Measurements from ENCODE around the gene LAMA2. TPM values are rescaled to one million over a fixed set of nuclear protein-coding genes. Genes with fewer than 3 reads are reported as not detected.

Gene LAMA2
- total RNA-seq, 6 experiments from 2014 or later = 2.9 to 12.1 (median 6.2) TPM

DNA sequence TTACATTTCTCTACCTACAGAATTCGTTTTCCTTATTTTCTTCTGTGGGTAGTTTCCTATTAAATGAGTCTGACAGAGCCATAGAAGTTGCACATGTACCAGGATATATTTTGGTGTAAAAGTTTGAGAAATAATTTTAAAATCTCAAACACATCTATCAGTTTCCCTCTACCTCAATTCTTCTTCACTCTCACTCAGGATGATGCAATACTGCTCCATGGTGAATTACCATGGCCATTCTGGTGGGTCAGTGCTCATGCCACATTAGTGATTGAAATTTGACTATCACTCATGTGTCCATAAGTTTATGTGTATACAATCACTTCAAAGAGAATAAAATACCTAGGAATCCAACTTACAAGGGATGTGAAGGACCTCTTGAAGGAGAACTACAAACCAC is 675.3 kb downstream of the LAMA2 start:
- TF ChIP-seq POLR2A (IDR thresholded peaks at IDR 0.05) = no peak
- TF ChIP-seq, protein P1, sequence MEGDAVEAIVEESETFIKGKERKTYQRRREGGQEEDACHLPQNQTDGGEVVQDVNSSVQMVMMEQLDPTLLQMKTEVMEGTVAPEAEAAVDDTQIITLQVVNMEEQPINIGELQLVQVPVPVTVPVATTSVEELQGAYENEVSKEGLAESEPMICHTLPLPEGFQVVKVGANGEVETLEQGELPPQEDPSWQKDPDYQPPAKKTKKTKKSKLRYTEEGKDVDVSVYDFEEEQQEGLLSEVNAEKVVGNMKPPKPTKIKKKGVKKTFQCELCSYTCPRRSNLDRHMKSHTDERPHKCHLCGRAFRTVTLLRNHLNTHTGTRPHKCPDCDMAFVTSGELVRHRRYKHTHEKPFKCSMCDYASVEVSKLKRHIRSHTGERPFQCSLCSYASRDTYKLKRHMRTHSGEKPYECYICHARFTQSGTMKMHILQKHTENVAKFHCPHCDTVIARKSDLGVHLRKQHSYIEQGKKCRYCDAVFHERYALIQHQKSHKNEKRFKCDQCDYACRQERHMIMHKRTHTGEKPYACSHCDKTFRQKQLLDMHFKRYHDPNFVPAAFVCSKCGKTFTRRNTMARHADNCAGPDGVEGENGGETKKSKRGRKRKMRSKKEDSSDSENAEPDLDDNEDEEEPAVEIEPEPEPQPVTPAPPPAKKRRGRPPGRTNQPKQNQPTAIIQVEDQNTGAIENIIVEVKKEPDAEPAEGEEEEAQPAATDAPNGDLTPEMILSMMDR (IDR thresholded peaks at IDR 0.05) = no peak
- ATAC-seq (no peak), DNase-seq (no peak)
- intact Hi-C loops (cut with DNase I) = no loop called here
- Histone ChIP-seq H3K4me3 (no peak overlapping the region), H3K4me1 (no peaks in the 10 kb centered on the region), H3K9me3 (no peaks in the 10 kb centered on the region), H3K27me3 (no peaks in the 10 kb centered on the region), H3K27ac (no peak overlapping the region), H3K36me3 (no peaks in the 10 kb centered on the region)
- 45% methylated on average over 1 of the region's 1 CpG for WGBS (ENCODE audit: insufficient coverage, low coverage, low lambda C conversion rate, missing lambda C conversion rate)

DNA sequence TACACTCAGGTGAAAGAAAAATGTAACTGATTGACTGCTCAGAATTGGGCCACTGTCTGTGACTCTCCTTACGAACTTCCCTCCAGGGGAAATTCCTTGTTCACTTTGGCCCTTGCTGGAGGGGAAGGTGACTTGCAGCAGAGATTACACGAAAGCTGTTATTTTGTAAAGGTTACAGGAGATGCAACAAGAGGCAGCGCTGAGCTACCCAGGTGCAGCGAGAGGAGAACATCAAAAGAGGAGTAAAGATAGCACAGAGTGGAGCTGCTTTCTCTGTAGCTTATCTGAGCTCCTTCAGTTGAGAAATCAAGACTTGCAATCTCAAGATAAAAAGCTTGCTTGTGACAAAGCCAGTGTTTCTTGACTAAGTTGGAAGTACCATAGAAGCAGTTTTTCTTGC is 682.4 kb downstream of the LAMA2 start:
- Histone ChIP-seq H3K4me1 (no peaks in the 10 kb centered on the region), H3K9me3 (no peaks in the 10 kb centered on the region), H3K27me3 (no peaks in the 10 kb centered on the region), H3K4me3 (no peak overlapping the region), H3K27ac (no peak overlapping the region), H3K36me3 (no peaks in the 10 kb centered on the region)
- ATAC-seq (no peak), DNase-seq (no peak)
- WGBS (ENCODE audit: insufficient coverage, low coverage, low lambda C conversion rate, missing lambda C conversion rate) = 81% methylated on average over 4 of the region's 4 CpGs
- TF ChIP-seq POLR2A (IDR thresholded peaks at IDR 0.05) = no peak
- TF ChIP-seq, protein P1 (IDR thresholded peaks at IDR 0.05) = no peak
- intact Hi-C loops (cut with DNase I) = loop anchor here in 1 of 2 donors (10.0 kb wide), 1 partner anchor 61 kb away; no protein-coding TSS in a partner anchor

DNA sequence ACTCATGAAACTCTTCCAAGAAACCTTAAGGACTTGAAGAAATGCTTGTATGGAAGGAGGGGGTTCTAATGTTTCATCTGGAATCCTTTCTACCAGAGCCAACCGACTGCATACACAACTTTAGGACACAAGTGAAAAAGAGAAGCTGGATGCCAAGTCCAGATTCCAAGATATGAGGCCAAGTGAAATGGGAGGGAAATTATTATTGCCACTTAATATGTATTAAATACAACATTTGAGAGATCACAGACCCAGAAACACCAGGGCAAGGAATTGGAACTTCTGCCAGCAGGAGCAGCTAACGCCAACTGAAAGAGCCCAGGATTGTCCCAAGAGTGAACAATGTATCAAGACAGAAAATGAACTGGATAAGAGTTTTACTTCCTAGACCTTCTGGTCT is 682.9 kb downstream of the LAMA2 start:
- Histone ChIP-seq H3K36me3 (no peaks in the 10 kb centered on the region), H3K4me1 (no peaks in the 10 kb centered on the region), H3K9me3 (no peaks in the 10 kb centered on the region), H3K27me3 (no peaks in the 10 kb centered on the region), H3K4me3 (no peak overlapping the region), H3K27ac (no peak overlapping the region)
- DNase-seq = no peak
- intact Hi-C loops (cut with DNase I) = loop anchor here in 1 of 2 donors (10.0 kb wide), 1 partner anchor 61 kb away; no protein-coding TSS in a partner anchor
- ATAC-seq = no peak
- WGBS (ENCODE audit: insufficient coverage, low coverage, low lambda C conversion rate, missing lambda C conversion rate) = 74% methylated on average over 2 of the region's 2 CpGs
- TF ChIP-seq, protein P1 (IDR thresholded peaks at IDR 0.05) = no peak
- TF ChIP-seq POLR2A (IDR thresholded peaks at IDR 0.05) = no peak

Small RNA genes within 50 kb of the gene (small RNA-seq; reads per million reads assigned to genes)
- 0 reads per million in 2 experiments for gene RNU6-861P

All from right lobe of liver (tissue), 6 donors.